Measurements from ENCODE around the gene COBL.
"Not testable (repeated sequence)": the region's sequence is repeated elsewhere in the genome, so short reads cannot be mapped to it uniquely, and the experiment has no call there.

The COBL gene

GRCh38 chr7:51229106-51229537, 87.5 kb downstream of the COBL start:
- DNase-seq = no peak

GRCh38 chr7:51228386-51228958, 88.1 kb downstream of the COBL start:
- no peak for DNase-seq

DNA sequence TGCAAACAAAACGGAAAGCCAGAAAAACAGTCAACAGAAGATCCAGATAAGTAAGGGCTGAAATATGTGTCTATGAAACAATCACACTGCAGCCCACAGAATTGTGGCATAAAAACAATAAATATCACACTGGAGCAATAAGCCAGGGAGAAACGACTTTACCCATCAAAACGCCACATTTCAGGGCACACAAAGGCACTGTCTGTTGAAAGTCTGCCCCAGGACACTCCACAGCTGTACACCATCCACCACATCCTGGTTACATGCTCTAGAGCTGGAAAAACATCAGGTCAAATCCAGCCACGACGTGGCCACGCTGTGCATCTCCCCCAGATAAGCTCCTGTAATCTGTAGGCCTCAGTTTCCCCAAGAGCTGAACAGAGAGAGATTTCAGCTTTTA, 88.7 kb downstream of the COBL start:
- no peak for DNase-seq

DNA sequence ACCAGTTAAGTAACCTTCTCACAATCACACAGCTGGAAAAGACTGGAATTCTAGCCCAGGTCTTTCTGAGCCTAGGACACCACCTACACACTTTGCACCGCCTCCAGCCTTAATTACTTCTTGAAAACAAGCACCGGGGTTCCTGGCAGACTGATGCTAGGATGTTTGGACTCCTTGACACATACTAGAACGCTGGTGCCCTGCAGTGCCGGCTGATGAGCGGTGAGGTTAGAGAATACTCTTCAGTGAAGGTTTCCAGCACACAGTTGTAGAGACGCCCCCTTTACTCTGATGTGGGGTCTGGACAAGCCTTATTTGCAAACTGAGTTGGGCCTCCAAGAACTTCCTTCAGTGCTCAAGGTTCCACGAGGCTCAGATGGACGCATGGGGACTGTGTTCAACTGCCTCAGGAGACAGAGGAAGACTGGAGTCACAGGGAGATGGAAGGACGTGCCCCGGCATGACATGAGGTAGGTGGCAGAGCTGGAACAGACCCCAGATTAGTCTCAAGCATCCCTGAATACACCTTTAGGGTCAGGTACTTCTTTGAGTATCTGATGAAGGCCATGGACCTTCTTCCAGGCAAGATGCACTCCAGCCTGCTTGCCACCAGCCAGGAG, 89.6 kb downstream of the COBL start:
- DNase-seq = no peak

- DNase-seq = no peak
These were observed 90.4 kb downstream of the COBL start for GRCh38 chr7:51226063-51226755.

DNA sequence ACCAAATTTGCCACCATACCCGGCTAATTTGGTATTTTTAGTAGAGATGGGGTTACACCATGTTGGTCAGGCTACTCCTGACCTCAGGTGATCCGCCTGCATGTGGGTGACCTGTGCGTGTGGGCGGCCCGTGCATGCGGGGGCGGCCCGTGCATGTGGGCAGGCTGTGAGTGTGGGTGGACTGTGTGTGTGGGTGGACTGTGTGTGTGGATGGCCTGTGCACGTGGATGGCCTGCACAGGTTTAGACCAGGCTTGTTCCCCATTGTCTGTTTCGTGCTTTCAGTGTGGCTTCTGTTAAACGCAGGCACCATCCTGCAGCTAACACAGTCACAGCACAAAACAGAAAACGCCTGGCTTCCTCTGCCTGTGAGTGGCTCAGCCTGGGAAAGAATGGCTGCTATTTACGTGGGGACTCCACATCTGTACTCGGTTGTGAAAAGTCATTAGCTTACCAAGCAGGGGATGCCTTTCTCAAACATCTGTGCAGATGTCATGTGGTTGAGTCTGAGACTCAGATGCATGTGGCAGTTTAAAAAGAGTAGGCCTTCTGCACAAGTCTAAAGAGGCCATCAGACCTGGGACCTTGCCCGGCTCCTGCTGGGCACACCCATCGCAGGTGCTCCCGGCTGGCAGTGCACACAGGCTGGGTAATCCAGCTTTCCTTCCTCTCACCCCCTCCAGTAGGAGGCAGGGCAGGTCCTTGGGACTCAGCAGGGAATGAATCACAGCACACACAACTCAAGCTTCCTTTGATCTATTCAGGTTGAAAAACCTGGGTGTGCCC, 91.6 kb downstream of the COBL start:
- peak; percentile 51 for DNase-seq

GRCh38 chr7:51223505-51223904, 93.1 kb downstream of the COBL start:
- no peak for DNase-seq

DNA sequence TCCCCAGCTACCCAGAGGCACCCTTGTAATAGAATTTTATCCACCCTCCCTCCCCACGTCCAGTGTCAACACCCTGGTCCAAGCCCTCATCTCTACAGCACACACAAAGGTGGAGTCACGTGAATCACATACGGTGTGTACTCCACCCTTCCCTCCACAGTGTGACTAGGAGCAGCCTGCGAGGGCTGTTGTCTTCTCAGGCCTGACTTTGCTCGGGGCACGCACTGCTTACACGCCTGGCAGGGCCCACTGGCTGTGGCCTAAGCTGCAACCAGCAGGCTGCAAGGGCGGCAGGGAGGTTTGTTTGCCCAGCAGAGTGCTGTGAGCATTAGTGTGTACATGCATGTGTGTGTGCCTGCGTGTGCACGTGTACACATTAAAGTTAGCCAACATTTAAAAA, 93.7 kb downstream of the COBL start:
- no peak for DNase-seq

DNA sequence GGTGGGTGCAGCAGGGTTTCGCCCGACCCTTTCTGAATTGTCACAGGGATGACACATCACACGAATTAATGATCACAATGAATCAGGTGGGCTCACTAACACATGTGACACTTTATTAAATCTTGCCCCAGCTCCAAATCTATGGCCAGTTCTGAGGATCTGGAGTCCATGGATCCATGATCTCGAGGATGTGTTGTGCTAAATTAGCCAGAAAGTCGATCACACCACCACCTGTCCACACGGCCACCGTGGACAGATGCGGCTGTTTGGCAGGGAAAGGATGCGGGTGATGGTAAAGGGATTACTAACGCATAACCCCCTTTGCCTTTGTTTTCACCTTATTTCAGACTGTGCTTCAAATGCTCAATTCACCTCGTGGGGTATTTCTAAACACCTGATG, 96.4 kb downstream of the COBL start:
- no peak for DNase-seq

DNA sequence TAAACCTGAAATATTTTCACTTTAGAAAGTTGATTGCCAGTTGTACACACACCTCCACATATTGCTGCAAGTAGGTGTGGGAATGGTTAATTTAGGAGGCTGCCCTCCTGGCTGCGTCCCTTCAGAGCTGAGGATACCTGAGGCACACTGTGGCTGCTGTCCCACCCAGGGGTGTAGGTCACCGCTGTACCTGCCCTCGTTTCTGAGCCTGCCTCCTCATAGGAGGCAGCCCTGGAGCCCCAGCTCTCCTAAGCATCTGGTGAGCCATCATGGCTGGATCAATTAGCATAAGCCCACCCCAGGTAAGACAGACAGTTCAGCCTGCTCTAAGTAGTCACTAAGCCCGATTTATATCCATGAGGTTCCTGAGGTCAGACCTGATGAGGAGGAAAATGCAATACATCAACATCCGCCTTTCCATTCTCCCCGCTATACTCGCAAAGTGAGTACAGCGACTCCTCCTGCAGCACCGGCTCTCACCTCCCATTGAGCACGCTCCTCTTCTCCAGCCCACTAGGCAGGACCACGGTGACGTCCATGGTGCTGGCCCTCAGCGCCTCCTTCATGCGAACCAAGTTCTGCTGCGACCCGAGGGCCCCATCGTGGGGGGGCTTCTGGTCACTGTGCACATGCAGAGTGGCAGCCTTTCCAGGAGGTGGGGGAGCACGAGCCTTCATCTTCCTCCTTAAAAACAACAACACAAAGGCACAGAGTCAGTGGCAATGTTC, 97.2 kb downstream of the COBL start:
- no peak for DNase-seq

DNA sequence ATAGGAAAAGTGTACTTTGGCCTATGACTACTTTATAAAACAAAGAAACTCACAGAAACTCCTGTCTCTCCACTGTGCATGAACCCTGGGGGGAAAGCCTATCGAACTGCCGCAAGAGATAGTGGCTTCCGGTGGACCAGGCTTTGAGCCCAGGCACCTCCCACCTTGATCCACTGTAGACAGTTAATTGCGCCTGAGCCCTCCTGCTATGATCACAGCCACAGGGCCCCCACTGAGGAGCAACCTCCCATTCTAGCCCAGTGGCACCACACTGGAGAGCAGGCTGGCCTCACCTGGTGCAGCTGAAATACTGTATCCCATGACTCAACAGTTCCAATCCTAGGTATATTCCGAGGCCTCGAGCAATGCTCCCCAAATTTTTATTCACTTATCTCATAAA, 98.8 kb downstream of the COBL start:
- DNase-seq = no peak

DNA sequence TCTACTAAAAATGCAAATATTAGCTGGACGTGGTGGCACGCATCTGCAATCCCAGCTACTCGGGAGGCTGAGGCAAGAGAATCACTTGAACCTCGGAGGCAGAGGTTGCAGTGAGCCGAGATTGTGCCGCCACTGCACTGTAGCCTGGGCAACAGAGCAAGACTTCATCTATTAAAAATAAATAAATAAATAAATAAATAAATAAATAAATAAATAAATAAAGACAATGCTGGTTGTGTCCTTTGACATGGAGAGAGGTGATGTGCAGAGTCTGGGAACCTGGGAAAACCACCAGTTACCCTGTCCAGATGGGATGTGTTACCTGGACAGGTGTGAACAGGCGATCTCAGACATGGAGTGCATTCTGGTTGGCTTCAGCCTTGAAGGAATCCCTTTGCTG, 102.5 kb downstream of the COBL start:
- no peak for DNase-seq

DNA sequence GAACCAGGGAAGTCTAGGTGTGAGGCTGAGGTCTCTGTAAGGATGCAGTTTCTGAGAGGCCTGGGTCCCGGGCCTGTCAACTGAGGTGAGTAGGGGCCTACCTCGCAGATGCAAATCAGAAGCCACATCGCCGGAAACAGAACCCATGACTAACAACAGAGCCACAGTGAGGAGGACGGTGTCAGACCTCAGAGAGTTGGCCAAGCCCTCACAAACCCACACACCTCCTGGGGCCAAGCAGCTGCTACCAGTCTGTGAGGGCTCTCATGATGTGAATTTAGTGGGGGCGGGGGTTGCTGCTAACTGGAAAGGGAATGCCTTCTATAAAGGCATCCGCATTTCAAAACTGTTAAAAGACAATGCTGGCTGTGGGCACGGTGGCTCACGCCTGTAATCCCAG, 103.0 kb downstream of the COBL start:
- no peak for DNase-seq

DNA sequence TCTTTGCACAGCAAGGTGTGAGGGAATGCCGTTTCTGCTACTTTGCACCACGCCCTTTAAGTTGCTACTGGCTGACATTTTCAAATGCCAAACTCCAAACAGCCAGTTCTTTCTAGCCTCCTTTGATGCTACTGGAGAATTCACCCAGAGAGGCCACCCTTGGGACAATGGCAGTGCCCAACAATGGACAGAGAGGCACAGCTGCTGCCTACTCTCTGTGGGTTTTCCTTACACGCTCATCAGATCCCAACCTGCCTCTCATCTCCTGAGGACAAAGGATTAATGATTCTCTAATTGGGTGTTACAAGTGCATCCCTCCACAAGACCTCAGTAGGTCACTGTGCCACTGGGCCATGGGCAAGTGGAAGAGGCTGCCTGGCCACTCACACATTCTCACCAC, 105.8 kb downstream of the COBL start:
- no peak for DNase-seq

DNA sequence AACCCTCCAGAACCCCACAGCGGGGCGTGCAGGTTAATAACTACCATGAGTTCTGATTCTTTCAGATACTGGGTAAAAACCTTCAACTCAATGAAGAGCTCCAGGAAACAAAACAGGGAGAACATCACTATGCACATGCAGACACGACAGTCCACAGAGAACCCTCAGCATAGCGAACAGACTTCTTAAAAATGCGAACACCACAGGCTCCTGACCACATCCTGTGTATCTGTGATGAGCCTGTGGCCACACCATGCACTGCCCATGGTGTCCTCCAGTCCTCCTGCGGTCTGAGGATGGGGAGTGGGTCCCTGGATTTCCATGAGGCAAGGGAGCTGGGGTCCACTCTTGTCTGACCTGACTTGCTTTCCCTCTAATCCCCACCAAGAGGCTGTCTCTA, 107.2 kb downstream of the COBL start:
- no peak for DNase-seq

DNA sequence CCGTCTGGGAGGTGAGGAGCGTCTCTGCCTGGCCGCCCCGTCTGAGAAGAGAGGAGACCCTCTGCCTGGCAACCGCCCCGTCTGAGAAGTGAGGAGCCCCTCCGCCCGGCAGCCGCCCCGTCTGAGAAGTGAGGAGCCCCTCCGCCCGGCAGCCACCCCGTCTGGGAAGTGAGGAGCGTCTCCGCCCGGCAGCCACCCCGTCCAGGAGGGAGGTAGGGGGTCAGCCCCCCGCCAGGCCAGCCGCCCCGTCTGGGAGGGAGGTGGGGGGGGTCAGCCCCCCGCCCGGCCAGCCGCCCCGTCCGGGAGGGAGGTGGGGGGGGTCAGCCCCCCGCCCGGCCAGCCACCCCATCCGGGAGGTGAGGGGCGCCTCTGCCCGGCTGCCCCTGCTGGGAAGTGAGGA, 108.5 kb downstream of the COBL start:
- not testable (repeated sequence) for DNase-seq

GRCh38 chr7:51198654-51199053, 118.0 kb downstream of the COBL start:
- DNase-seq = no peak

- DNase-seq = no peak
These were observed 125.6 kb downstream of the COBL start for GRCh38 chr7:51190969-51191368.

GRCh38 chr7:51189777-51190176, 126.8 kb downstream of the COBL start:
- DNase-seq = no peak

- DNase-seq = no peak
These were observed 127.6 kb downstream of the COBL start for GRCh38 chr7:51188987-51189386.

- DNase-seq = no peak
These were observed 128.7 kb downstream of the COBL start for GRCh38 chr7:51187941-51188340.

- DNase-seq = no peak
These were observed 130.1 kb downstream of the COBL start for GRCh38 chr7:51186531-51186930.

DNA sequence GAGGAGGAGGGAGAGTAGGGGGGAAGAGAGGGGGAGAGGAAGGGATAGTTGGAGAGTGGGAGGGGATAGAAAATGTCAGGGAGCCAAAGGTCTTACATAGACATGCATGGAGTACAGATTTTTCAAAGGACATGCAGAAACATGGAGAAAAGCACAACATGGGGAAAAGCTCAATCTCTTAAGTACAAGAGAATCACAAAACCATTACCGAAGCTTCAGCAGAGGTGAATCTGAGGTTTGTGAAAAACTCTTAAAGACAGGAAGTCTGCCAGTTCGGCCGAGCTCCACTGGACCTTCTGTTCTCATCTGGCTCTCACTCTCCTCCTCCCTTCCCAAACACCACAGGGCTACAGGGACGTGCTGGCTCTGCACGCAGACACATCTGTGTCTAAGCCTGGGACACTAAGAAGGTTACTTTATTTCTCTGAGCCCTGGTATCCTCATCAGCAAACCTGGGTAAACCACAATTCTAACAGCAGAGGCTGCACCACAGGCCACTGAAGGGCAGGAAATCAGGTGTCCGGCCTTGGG, 133.9 kb downstream of the COBL start:
- DNase-seq = no peak

Measured in NCI-H2029 treated with DMSO at 0.1 percent for 48 hours (cell line).